Measurements from ENCODE around the gene OPCML.

OPCML gene

GRCh38 chr11:132866783-132867545 is 665.3 kb downstream of the OPCML start:
- DNase-seq = no peak

DNA sequence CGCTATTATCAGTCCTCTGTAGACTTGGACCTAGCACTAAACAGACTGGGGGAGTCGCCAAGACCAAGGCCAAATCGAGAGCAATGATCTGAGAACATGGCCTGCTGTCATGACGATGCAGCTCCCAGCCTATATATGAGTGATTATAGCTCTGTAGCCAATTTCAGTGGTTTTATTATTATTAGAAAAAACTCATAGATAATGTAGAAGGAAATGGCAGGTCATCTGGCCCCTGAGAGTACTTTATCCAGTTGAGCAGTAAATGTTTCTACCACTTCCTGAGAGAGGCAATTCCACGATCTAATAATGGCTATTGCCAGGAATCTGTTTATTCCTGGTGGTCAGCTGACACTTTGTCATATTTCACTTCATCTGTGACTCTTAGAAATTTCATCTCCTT is 666.7 kb downstream of the OPCML start:
- no peak for DNase-seq

DNA sequence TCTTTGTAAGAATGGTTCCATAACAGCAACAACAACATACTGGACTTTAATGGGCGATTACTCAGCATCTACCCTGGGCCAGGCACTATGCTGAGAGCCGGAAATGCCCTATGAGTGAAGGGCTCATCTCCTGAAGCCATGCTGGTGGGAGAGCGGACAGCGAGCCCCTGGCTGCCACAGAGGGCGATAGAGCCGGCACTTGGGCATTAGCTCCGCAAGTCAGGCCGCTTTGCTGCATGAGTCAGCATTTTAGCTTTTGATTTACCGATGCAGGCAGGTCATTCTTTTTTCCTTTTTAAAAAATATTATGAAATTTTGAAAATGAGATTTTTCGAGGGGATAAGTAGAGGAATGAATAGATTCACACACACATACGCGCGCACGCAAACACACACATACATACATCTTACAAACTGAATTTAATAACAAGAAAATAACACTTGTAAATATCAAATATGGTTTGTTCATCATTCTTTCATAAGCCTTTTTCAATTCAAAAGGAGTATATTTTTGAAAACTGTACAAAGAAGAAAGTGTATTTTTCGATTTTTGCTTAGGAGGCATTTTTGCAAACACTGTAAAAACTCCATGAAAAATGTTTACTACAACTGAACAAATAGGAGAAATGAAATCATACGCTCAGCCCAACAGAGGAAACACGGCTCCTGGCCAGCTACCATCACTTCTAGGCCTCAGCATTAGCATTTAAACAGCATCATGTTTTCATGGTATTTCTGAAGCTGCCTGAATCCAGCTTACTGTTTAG is 667.3 kb downstream of the OPCML start:
- no peak for DNase-seq

GRCh38 chr11:132862933-132863332 is 669.4 kb downstream of the OPCML start:
- DNase-seq = no peak

DNA sequence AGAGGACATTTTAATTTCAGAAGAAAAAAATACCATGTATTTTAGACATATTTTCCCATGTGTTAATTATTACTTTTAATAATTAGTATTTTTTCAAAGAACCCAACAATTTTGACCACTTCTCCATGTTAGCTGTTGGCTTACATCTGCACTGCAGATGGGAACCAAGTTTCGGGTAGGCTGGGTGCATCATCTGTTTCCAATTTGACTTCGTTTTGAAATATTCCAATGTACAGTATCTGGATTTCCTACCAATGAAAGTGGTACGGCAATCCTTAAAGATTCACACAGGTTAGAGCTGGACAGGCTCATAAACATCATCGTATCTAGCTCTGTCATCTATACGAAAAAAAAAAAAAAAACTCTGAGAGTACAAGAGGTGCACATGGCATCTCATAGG is 670.2 kb downstream of the OPCML start:
- DNase-seq = no peak

- no peak for DNase-seq
Observed at GRCh38 chr11:132859306-132859705, 673.0 kb downstream of the OPCML start.

- DNase-seq = no peak
Observed at GRCh38 chr11:132858223-132858622, 674.1 kb downstream of the OPCML start.

- DNase-seq = no peak
Observed at GRCh38 chr11:132856032-132856431, 676.3 kb downstream of the OPCML start.

- no peak for DNase-seq
Observed at GRCh38 chr11:132855516-132855915, 676.8 kb downstream of the OPCML start.

DNA sequence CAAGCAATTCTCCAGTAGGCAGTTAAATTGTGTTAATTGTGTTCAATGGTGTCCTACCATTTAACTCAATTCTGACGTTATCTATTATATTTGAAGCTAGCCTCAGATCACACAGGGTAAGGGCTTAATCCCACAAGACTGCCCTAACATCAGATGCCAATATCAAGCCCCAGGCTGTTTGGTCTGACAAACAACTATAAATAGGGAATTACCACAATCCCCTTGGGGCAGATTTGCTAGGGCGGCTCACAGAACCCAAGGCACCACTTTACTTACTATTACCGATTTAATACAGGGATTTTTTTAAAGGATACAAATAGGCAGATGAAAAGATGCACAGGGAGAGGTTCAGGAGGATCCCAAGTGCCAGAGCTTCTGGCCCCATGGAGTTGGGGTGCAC is 678.4 kb downstream of the OPCML start:
- no peak for DNase-seq

- DNase-seq = no peak
Observed at GRCh38 chr11:132852361-132852760, 679.9 kb downstream of the OPCML start.

DNA sequence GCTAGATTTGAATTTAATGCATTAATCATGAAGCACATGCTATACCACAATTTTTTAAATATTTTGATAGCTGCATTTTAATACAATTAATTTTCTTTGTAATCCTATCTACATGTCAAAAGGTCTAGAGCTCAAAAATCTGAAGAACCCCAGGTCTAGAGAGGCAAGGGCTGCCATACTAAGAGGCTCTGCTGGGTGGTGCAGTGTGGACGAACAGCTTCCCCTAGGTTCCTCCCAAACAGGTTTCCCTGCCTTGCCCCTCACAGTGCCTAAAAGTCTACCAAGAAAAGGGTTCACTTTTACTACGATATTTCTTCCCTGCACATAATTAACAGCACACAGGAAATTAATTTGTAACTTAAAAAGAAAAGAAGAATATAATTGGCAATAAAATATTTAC is 681.1 kb downstream of the OPCML start:
- no peak for DNase-seq

DNA sequence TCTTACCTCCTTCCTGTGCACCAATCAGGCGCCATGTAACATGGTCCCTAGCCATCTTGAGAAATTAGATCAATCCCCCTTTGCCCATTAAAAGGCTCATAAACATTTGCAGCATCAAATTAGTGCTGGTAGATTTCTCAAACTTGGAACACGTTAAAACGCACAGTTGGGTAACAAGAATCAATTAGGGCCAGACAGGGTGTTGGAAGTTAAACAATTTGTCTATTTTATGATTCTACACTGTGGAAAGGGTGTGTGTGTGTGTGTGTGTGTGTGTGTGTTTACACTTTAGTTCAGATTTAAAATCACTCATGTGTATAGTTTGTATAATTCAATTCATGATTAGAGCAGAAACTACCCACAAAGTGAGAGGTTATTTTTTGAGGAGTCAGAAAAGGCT is 682.0 kb downstream of the OPCML start:
- DNase-seq = no peak

GRCh38 chr11:132848336-132848735 is 684.0 kb downstream of the OPCML start:
- no peak for DNase-seq

DNA sequence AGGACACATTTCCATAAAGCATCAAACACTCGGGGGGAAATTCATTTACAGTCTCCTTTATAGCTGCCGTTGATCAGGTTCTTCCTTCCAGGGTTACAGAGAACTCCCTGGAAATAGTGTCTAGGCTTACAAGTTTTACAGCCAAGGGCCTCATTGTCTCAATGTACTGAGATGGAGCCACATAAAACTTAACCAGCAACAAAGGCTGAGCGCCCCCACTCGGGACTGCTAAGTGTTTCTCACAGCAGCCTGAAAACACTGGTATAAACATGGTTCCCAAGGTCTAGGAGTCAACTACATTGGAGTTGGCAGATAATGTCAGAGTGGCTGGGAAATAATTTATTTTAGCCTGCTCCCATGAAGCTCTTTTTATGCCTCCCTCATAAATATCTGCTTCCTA is 686.2 kb downstream of the OPCML start:
- no peak for DNase-seq

DNA sequence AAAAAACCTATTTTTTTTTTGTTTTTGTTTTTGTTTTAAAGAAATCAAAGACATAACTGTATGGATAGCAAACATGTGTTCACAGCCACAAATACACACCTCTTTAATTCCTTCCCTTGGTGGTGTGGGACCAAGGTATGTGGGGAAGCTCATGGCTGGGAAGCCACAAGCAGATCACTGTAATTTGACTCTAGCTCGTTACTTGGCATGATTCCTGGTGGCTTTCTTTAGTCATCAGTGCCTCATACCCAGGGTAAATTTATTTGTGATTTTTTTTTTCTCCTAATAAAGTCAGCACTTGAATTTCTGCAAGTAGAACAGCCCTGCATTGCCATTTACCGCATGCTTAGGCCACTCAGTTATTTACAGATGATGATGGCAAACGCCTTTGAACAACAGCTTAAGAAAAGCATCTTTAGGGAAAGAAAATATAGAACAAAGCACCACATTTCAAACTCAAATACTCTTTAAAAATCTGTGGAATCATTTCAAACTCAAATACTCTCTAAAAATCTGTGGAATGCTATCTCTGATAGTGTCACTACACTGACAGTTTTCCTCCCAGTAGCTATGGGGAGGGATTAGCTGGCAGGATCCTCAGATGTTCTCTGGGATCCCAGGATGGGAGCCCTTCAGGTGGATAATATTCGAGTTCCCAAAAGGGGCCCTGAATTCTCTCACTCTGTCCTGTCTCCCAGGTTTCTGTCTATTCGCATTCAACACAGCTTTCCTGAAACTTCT is 687.2 kb downstream of the OPCML start:
- no peak for DNase-seq

DNA sequence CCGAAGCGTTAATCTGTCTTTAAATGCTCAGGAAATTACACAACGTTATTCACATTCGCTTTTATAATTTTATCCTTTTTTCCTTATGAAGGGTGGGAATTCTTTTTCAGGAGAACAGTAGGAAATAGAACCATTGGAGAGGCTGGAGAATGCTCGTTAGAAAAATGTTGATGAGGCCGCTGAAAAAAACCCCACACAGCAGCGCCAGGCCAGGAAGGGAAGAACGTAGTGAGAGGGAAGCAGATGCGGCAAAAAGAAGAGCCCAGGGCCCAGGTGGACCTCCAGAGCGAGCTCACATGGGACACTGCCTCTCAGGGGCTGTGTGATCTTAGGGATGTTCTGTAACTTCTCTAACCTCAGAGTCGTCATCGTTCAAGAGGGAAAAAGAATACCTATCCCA is 691.6 kb downstream of the OPCML start:
- no peak for DNase-seq

DNA sequence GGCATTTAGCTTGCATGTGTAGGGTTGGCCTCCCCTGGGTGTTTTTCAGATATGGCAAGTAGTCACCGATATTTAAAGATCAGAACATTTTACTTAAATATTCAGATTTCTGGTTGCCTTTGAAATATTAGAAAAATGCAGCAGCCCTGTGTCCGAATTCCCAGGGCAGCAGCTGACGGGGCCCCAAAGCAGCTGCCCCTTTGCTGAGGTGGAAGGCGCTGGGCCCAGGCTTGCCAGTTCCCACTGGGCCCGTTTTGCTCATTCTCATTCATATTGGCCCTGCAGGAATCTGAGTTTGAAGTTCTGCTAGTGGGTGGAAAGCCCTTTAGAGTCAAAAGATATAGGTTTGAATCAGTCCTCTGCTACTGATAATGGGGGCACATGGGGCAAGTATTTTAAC is 692.1 kb downstream of the OPCML start:
- DNase-seq = no peak

GRCh38 chr11:132839236-132839945 is 692.9 kb downstream of the OPCML start:
- DNase-seq = no peak

DNA sequence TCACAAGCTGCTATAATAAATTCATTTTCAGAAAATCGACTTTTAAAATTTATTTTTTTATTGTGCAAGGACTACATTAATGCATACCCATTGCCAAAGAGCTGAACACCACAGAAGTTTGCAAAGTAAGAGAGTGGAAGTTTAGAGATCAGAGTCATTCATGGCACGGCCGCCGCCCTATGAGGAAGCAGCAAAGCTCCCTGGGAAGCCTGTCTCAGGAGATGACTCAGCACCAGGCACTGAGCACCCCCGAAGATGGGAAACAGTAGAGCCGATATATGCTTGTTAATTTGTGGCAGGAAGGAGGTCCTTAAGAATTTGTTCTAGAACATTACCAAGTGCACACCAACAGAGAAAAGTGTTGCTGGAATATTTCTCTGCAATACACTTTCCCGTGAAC is 693.7 kb downstream of the OPCML start:
- no peak for DNase-seq

DNA sequence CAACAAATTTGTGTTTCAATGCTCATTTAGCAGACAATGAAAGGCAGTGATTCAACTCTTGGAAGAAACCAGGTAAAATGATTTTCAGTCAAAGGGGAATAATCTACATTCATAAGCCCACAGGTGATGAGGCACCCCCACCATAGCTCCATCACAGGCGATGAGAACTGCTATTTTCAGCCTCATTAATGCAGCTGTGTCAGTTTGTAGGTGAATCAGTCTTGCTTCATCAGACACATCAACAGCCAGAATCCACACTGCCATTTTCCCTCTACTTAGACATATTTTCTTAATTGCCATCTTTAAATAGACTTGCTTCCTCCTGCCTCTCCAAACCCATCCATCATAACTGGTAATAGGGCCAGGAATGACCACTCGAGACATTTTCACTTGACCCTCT is 701.0 kb downstream of the OPCML start:
- DNase-seq = no peak

- no peak for DNase-seq
Observed at GRCh38 chr11:132824642-132825041, 707.7 kb downstream of the OPCML start.

DNA sequence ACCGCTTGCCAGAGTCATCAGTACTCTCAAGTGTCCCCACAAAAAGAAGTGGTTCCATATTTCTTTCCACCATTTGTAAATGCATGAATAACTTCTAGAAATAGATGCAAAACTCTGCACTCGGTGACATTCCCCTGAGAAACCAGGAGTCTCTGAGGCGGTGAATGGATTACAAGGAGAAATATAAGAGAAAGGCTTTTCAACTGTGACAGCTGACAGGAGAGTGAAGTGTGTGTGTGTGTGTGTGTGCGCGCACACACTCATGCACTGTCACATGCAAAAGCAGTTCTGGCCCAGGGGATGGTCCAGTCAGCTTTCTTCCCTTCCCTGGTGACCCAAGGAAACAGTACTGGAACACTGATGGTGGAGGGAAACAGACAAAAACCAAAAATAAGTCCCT is 710.0 kb downstream of the OPCML start:
- no peak for DNase-seq

All from CD4-positive, alpha-beta T cell treated with Interleukin-4 for 1 hour (primary cell).